ENCODE results near the gene AKAP7.

AKAP7 gene

DNA sequence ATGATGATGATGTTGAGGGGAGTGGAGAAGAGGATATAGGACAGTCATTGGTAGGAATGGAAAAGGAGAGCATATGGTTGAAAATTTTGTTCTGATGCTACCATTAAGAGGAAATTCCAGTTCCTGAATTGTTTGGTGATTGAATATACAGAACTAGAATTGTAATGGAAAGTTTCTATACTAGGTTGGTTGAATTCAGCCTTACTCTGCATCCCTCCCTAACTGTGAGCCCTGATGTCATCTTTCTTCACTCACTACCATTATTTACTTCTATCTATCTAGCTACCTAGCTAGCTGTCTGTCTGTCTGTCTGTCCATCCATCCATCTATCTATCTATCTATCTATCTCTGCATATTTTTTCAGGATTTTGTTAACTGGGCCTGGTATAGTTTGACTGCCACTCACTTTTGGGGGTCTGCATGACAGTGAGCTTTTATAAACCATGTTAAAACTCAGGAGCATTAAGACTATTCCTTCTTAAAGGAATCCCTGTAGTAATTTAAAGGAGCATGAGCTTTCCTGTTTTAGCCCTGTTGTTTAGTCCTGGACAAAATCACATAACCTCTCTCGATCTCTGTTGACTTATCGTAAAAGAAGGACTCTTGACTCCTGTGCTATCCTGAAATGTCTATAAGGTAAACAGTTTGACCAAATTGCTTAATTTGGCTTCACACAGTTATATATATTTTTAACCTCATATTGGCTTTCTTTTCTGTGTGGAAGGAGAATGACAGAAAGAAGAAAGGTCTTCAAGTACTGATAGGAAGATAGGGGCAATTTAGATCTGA lies 71.4 kb downstream of the AKAP7 start:
- H3K4me3 ChIP-seq (ENCODE audit: control insufficient read depth, low read depth, low read length), result no peak overlapping the region
- DNase-seq (ENCODE audit: low read depth), result no peak
- TF ChIP-seq, protein P1, sequence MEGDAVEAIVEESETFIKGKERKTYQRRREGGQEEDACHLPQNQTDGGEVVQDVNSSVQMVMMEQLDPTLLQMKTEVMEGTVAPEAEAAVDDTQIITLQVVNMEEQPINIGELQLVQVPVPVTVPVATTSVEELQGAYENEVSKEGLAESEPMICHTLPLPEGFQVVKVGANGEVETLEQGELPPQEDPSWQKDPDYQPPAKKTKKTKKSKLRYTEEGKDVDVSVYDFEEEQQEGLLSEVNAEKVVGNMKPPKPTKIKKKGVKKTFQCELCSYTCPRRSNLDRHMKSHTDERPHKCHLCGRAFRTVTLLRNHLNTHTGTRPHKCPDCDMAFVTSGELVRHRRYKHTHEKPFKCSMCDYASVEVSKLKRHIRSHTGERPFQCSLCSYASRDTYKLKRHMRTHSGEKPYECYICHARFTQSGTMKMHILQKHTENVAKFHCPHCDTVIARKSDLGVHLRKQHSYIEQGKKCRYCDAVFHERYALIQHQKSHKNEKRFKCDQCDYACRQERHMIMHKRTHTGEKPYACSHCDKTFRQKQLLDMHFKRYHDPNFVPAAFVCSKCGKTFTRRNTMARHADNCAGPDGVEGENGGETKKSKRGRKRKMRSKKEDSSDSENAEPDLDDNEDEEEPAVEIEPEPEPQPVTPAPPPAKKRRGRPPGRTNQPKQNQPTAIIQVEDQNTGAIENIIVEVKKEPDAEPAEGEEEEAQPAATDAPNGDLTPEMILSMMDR (IDR thresholded peaks at IDR 0.05; ENCODE audit: control insufficient read depth, insufficient read depth, low read depth, low read length, missing control alignments), result no peak

DNA sequence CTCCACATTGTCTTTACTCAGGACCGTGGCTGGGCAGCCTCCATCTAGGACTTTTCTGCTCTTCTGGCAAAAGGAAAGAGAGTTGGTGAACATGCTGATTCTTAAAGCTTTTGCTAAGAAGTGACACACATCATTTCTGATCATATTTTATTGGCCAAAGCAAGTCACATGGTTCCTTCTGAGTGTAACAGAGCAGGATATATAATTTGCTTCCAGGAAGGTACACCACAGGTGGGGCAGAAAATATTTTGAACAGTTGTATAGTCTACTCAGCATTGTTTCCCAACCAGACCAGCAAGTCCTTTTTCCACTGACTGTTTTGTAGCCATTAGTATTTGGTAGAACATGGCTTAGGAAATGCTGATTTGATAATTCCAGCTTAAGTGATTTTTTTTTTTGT lies 73.5 kb downstream of the AKAP7 start:
- no peak for DNase-seq (ENCODE audit: low read depth)
- TF ChIP-seq, protein P1 (IDR thresholded peaks at IDR 0.05; ENCODE audit: control insufficient read depth, insufficient read depth, low read depth, low read length, missing control alignments), result no peak
- no peak overlapping the region for H3K4me3 ChIP-seq (ENCODE audit: control insufficient read depth, low read depth, low read length)

DNA sequence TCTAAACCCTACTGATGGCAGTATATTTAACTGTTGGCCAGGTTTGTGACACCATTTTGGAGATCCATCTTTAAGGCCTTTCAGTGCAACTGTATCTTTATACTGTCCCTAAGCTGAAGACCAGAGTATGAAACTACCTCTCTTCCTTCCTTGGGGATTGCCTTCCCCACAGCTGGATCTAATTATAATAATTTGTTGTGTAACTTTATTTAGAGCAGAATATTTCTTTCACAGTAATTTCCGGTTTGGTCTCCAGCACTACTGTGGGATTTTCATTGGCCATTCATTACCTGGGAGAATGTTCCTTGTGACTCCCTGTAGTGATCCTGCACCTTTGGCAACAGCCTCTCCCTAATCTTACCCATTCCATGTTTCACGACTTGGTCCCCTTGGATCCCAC lies 75.2 kb downstream of the AKAP7 start:
- peak; percentile 14 for DNase-seq (ENCODE audit: low read depth)
- H3K4me3 ChIP-seq (ENCODE audit: control insufficient read depth, low read depth, low read length), result no peak overlapping the region
- TF ChIP-seq, protein P1 (IDR thresholded peaks at IDR 0.05; ENCODE audit: control insufficient read depth, insufficient read depth, low read depth, low read length, missing control alignments), result no peak

DNA sequence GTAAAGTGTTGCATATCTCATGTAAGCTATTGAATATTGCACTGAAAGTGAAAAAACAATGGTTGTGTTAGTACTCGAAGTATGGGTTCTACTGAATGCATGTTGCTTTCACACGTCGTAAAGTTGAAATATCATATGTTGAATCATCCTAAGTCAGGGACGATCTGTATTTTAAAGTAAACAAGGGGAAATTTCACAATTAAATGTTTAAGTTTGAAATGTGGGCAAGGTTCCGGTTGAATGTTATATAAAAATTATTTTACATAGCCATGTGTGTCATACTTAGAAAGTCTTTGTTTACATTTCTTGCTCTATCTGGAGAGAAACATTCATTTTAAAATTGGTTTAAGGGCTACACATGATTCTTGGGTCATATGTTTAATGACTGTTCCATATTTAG lies 76.8 kb downstream of the AKAP7 start:
- H3K4me3 ChIP-seq (ENCODE audit: control insufficient read depth, low read depth, low read length), result no peak overlapping the region
- DNase-seq (ENCODE audit: low read depth), result no peak
- TF ChIP-seq, protein P1 (IDR thresholded peaks at IDR 0.05; ENCODE audit: control insufficient read depth, insufficient read depth, low read depth, low read length, missing control alignments), result no peak

DNA sequence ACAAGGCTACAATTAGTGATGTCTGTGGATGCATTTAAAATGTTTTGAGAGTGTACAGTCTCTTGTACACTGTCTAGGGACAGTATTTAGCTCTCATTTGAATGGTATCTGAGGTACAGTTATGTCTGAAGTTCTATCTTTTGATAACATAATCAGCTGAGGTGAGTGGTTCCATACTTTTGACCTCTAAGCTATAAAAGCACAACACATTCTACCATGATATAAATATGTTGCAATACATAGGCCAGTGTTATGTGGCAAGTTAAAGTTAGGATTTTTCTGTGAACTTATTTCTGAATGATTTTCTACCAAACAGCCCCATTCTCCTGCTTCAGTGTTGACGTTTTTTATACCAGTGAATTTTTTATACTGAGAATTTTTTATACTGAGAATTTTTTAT lies 77.6 kb downstream of the AKAP7 start:
- H3K4me3 ChIP-seq (ENCODE audit: control insufficient read depth, low read depth, low read length), result no peak overlapping the region
- TF ChIP-seq, protein P1 (IDR thresholded peaks at IDR 0.05; ENCODE audit: control insufficient read depth, insufficient read depth, low read depth, low read length, missing control alignments), result no peak
- no peak for DNase-seq (ENCODE audit: low read depth)

DNA sequence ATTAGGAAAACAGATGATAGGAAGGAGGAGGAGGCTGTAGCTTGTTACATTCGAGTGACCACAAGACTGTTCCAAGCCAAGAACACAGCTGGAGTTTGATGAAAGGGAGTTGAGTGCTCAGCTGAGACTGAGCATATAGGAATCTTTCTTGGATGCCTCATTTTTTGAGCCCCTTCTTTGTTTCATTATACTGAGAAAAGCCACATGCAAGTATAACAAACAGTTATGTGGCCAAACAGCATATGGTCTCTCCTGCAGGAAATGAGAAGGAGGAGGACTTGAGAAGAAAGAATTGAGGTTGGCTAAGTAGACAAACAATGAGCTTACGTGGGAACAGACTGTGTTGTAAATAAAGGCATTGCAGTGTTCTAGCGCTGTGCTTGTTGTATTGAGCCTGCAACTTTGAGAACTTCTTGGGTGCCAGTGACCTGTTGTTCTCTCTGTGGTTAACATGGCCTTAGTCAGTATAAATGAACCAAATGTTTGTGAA lies 78.3 kb downstream of the AKAP7 start:
- no peak for DNase-seq (ENCODE audit: low read depth)
- TF ChIP-seq, protein P1 (IDR thresholded peaks at IDR 0.05; ENCODE audit: control insufficient read depth, insufficient read depth, low read depth, low read length, missing control alignments), result no peak
- H3K4me3 ChIP-seq (ENCODE audit: control insufficient read depth, low read depth, low read length), result no peak overlapping the region
